K562 (cell line): ENCODE measurements around the gene IL1F10. TPM values are rescaled to one million over a fixed set of nuclear protein-coding genes. Genes with fewer than 3 reads are reported as not detected.
A peak's percentile ranks its signal among the peaks of the same experiment; 100 is the strongest.

Experiments
- ARID1B ChIP-seq: fragments of 450-650 bp; IDR thresholded peaks from 2 replicates; pipeline ENCODE4 v1.6.1; 2016; ENCODE audit warnings: antibody characterized with exemption, mild to moderate bottlenecking, inconsistent platforms
- BMI1 ChIP-seq: fragments of 150-350 bp; IDR thresholded peaks from 2 replicates; pipeline ENCODE4 v1.6.1; 2014; ENCODE audit warnings: low read length
- BRD9 ChIP-seq: fragments of 450-650 bp; IDR thresholded peaks from 2 replicates; pipeline ENCODE4 v1.6.1; 2018; ENCODE audit warnings: low read depth; ENCODE audit not compliant: partially characterized antibody
- C11orf30 ChIP-seq: fragments of 450-650 bp; IDR thresholded peaks from 2 replicates; pipeline ENCODE4 v1.6.1; 2016; ENCODE audit warnings: low read depth, mild to moderate bottlenecking
- CREM ChIP-seq: IDR thresholded peaks from 2 replicates; pipeline ENCODE4 v1.6.1; 2014; ENCODE audit warnings: antibody characterized with exemption, low read depth
- DPF2 ChIP-seq: fragments of 450-650 bp; IDR thresholded peaks from 2 replicates; pipeline ENCODE4 v1.6.1; 2016
- FOXA1 ChIP-seq: fragments of 450-650 bp; IDR thresholded peaks from 2 replicates; pipeline ENCODE4 v1.6.1; 2016; ENCODE audit warnings: mild to moderate bottlenecking, borderline replicate concordance
- HNRNPLL ChIP-seq: fragments of 200-400 bp; formaldehyde crosslinking; IDR thresholded peaks from 2 replicates; pipeline ENCODE4 v1.6.1; 2017; ENCODE audit warnings: low read length, low read depth, mild to moderate bottlenecking; ENCODE audit not compliant: poor library complexity, severe bottlenecking
- KLF16 ChIP-seq: IDR thresholded peaks from 2 replicates; pipeline ENCODE4 v1.6.1; 2016; ENCODE audit warnings: antibody characterized with exemption
- MAFG ChIP-seq: fragments of 450-650 bp; conservative IDR thresholded peaks from 2 replicates; pipeline ENCODE4 v1.6.1; 2016; ENCODE audit warnings: missing genetic modification characterization, missing compliant biosample characterization
- RCOR1 ChIP-seq, 2 experiments: IDR thresholded peaks; 2 replicates each; pipeline ENCODE4 v1.6.1; 2012; ENCODE audit warnings: low read depth in 2 of 2, low read length in 2 of 2, borderline replicate concordance in 1 of 2, improper control_type of control experiment in 1 of 2
- ZBTB1 ChIP-seq: sonication (generic); formaldehyde crosslinking; IDR thresholded peaks from 2 replicates; pipeline ENCODE4 v1.8.1; 2023; ENCODE audit warnings: missing genetic modification reagents, low read depth, mild to moderate bottlenecking, borderline replicate concordance
- ZNF143 ChIP-seq: sonication (generic); formaldehyde crosslinking; IDR thresholded peaks from 2 replicates; pipeline ENCODE4 v1.9.0; 2022; ENCODE audit warnings: mild to moderate bottlenecking, missing genetic modification reagents
- ZNF431 ChIP-seq: sonication (generic); formaldehyde crosslinking; IDR thresholded peaks from 2 replicates; pipeline ENCODE4 v1.8.0; 2022; ENCODE audit warnings: mild to moderate bottlenecking, missing genetic modification reagents
- ZNF764 ChIP-seq: fragments of 250-450 bp; sonication (Bioruptor Pico); IDR thresholded peaks from 2 replicates; pipeline ENCODE4 v1.4.0; 2020; ENCODE audit warnings: low read depth, mild to moderate bottlenecking, moderate library complexity
- polyA plus RNA-seq, 8 experiments: library from polyadenylated mRNA; depleted of rRNA in 4 of 8; stranded (reverse) in 5 of 8; unstranded in 3 of 8; fragments of >200 nt; fragmentation: Nextera tagmentation in 2 of 8; fragmentation: Illumina TruSeq in 1 of 8; extraction: Ambion mirVana in 2 of 8; extraction: Trizol in 1 of 8; gene quantifications; 2 replicates each; pipeline versions ENCODE4 v1.2.1 to v1.2.3, GENCODE V29; 2011 to 2014; ENCODE audit warnings: inconsistent platforms in 1 of 8, missing spikeins in 1 of 8
- total RNA-seq, 7 experiments: library from RNA; depleted of rRNA in 6 of 7; stranded (reverse); fragments of >200 nt in 6 of 7; fragmentation: Illumina TruSeq in 2 of 7; extraction: Trizol in 2 of 7; gene quantifications; 2 replicates each; pipeline versions ENCODE4 v1.2.1 to v1.2.3, GENCODE V29; 2011 to 2021; ENCODE audit warnings: low replicate concordance in 1 of 7
- TF ChIP-seq, protein P1 (sequence below): fragments of 250-450 bp; sonication (Bioruptor Pico); IDR thresholded peaks from 2 replicates; pipeline ENCODE4 v1.4.0; 2020; ENCODE audit warnings: mild to moderate bottlenecking, moderate library complexity, borderline replicate concordance
- TF ChIP-seq, protein P2 (sequence below), 2 experiments: IDR thresholded peaks; 2 replicates each; pipeline ENCODE4 v1.6.1; 2012; ENCODE audit warnings: improper control_type of control experiment in 2 of 2, low read depth in 2 of 2, low read length in 2 of 2, borderline replicate concordance in 1 of 2
- TF ChIP-seq, protein P3 (sequence below): sonication (generic); formaldehyde crosslinking; IDR thresholded peaks from 2 replicates; pipeline ENCODE4 v1.8.0; 2023; ENCODE audit warnings: mild to moderate bottlenecking, missing genetic modification reagents
- TF ChIP-seq, protein P4 (sequence below): fragments of 250-450 bp; sonication (Bioruptor Pico); IDR thresholded peaks from 2 replicates; pipeline ENCODE4 v1.4.0; 2020; ENCODE audit warnings: mild to moderate bottlenecking, moderate library complexity

Gene IL1F10
- total and polyA plus RNA-seq, 9 of the 15 experiments (the other 6 are each of a cell fraction or from before 2014, with no cell fraction given), result not detected

DNA sequence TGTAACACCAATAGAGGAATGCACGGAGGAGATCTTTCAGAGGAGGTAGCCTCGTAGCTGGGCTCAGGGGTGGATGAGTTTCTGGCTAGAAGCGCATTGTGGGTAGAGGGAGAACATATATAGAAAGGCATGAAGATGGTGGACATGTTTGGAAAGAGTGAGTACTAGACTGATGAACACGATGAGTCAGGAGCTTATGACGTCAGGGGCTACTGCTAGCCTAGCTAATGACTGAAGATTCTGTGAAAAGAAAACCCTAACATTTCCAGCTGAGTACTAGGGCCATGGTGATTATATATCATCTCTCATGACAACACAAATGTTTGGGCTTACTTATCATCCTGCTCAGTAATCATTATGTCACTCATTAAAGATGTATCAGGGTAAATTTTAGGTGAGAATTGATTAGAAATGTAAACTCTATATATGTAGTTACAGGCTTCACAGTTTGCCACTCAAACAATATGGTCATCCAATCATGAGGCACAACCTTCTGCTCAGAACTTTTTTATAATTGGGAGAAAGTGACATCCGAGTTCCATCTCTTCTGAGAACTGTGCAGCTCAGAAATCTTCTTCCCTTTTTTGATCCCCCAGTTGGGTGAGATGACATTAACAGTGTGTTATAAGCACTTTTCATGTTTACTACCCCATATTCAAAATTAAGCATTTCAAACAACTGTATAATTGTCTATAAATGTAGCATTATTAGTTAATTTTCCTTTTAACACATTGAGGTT lies 37.4 kb downstream of the IL1F10 start (continued):
- TF ChIP-seq, protein P1, sequence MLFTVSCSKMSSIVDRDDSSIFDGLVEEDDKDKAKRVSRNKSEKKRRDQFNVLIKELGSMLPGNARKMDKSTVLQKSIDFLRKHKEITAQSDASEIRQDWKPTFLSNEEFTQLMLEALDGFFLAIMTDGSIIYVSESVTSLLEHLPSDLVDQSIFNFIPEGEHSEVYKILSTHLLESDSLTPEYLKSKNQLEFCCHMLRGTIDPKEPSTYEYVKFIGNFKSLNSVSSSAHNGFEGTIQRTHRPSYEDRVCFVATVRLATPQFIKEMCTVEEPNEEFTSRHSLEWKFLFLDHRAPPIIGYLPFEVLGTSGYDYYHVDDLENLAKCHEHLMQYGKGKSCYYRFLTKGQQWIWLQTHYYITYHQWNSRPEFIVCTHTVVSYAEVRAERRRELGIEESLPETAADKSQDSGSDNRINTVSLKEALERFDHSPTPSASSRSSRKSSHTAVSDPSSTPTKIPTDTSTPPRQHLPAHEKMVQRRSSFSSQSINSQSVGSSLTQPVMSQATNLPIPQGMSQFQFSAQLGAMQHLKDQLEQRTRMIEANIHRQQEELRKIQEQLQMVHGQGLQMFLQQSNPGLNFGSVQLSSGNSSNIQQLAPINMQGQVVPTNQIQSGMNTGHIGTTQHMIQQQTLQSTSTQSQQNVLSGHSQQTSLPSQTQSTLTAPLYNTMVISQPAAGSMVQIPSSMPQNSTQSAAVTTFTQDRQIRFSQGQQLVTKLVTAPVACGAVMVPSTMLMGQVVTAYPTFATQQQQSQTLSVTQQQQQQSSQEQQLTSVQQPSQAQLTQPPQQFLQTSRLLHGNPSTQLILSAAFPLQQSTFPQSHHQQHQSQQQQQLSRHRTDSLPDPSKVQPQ, result no peak
- TF ChIP-seq ARID1B (no peak), DPF2 (no peak), ZBTB1 (no peak), BMI1 (no peak), RCOR1 (IDR thresholded peaks at IDR 0.05; ENCODE audit: borderline replicate concordance in 1 of 2, low read depth in 2 of 2, low read length in 2 of 2) (no peak), C11orf30 (peak; percentile 36; the same call in 1 of the 2 replicates), MAFG (tag) (peak; percentile 46; the same call in 1 of the 2 replicates), ZNF431 (CRISPR knock-in tag) (no peak), HNRNPLL (no peak), FOXA1 (no peak), CREM (peak; percentile 83), ZNF143 (no peak), BRD9 (no peak), KLF16 (no peak), ZNF764 (CRISPR knock-in tag) (no peak)
- TF ChIP-seq, protein P2, sequence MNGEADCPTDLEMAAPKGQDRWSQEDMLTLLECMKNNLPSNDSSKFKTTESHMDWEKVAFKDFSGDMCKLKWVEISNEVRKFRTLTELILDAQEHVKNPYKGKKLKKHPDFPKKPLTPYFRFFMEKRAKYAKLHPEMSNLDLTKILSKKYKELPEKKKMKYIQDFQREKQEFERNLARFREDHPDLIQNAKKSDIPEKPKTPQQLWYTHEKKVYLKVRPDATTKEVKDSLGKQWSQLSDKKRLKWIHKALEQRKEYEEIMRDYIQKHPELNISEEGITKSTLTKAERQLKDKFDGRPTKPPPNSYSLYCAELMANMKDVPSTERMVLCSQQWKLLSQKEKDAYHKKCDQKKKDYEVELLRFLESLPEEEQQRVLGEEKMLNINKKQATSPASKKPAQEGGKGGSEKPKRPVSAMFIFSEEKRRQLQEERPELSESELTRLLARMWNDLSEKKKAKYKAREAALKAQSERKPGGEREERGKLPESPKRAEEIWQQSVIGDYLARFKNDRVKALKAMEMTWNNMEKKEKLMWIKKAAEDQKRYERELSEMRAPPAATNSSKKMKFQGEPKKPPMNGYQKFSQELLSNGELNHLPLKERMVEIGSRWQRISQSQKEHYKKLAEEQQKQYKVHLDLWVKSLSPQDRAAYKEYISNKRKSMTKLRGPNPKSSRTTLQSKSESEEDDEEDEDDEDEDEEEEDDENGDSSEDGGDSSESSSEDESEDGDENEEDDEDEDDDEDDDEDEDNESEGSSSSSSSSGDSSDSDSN (IDR thresholded peaks at IDR 0.05; ENCODE audit: borderline replicate concordance in 1 of 2, low read depth in 2 of 2, low read length in 2 of 2), result no peak
- TF ChIP-seq, protein P3, sequence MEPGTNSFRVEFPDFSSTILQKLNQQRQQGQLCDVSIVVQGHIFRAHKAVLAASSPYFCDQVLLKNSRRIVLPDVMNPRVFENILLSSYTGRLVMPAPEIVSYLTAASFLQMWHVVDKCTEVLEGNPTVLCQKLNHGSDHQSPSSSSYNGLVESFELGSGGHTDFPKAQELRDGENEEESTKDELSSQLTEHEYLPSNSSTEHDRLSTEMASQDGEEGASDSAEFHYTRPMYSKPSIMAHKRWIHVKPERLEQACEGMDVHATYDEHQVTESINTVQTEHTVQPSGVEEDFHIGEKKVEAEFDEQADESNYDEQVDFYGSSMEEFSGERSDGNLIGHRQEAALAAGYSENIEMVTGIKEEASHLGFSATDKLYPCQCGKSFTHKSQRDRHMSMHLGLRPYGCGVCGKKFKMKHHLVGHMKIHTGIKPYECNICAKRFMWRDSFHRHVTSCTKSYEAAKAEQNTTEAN (CRISPR knock-in tag), result no peak
- TF ChIP-seq, protein P4, sequence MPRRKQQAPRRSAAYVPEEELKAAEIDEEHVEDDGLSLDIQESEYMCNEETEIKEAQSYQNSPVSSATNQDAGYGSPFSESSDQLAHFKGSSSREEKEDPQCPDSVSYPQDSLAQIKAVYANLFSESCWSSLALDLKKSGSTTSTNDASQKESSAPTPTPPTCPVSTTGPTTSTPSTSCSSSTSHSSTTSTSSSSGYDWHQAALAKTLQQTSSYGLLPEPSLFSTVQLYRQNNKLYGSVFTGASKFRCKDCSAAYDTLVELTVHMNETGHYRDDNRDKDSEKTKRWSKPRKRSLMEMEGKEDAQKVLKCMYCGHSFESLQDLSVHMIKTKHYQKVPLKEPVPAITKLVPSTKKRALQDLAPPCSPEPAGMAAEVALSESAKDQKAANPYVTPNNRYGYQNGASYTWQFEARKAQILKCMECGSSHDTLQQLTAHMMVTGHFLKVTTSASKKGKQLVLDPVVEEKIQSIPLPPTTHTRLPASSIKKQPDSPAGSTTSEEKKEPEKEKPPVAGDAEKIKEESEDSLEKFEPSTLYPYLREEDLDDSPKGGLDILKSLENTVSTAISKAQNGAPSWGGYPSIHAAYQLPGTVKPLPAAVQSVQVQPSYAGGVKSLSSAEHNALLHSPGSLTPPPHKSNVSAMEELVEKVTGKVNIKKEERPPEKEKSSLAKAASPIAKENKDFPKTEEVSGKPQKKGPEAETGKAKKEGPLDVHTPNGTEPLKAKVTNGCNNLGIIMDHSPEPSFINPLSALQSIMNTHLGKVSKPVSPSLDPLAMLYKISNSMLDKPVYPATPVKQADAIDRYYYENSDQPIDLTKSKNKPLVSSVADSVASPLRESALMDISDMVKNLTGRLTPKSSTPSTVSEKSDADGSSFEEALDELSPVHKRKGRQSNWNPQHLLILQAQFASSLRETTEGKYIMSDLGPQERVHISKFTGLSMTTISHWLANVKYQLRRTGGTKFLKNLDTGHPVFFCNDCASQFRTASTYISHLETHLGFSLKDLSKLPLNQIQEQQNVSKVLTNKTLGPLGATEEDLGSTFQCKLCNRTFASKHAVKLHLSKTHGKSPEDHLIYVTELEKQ, result no peak
